CD8-positive, alpha-beta memory T cell (primary cell): ENCODE data around the gene PREPL. TPM values are rescaled to one million over a fixed set of nuclear protein-coding genes. Genes with fewer than 3 reads are reported as not detected.

ENCODE experiments used
- CTCF ChIA-PET: fragments of 350-600 bp; sonication (Branson Sonifier 250); formaldehyde crosslinking; loops from one replicate; lab custom pipeline; 2021; ENCODE audit warnings: antibody characterized with exemption; lab: Charles Lee
- POLR2A ChIA-PET: fragments of 350-600 bp; sonication (Branson Sonifier 250); formaldehyde crosslinking; loops from one replicate; lab custom pipeline; 2021; ENCODE audit warnings: antibody characterized with exemption; lab: Charles Lee
- DNase-seq, 5 donors: peaks; one replicate each; pipeline versions ENCODE4 v3.0.0 to v3.0.0-alpha.2; 2020 to 2022; ENCODE audit warnings: mixed read lengths in 1 of 5
- H3K27ac ChIP-seq: one replicate; pipeline ENCODE4 v1.7.0; 2013; ENCODE audit warnings: low read depth, mild to moderate bottlenecking, low read length, moderate library complexity
- H3K27me3 ChIP-seq: 2 replicates; pipeline ENCODE4 v1.7.0; 2013; ENCODE audit warnings: low read length, mild to moderate bottlenecking; ENCODE audit not compliant: insufficient read depth, poor library complexity, severe bottlenecking
- H3K36me3 ChIP-seq: 2 replicates; pipeline ENCODE4 v1.7.0; 2013; ENCODE audit warnings: mild to moderate bottlenecking, low read length, moderate library complexity; ENCODE audit not compliant: insufficient read depth
- H3K4me1 ChIP-seq: 2 replicates; pipeline ENCODE4 v1.7.0; 2013; ENCODE audit warnings: mild to moderate bottlenecking, low read length, moderate library complexity; ENCODE audit not compliant: insufficient read depth
- H3K4me3 ChIP-seq: 2 replicates; pipeline ENCODE4 v1.7.0; 2013; ENCODE audit warnings: mild to moderate bottlenecking, low read length
- H3K9me3 ChIP-seq: 2 replicates; pipeline ENCODE4 v1.7.0; 2013; ENCODE audit warnings: mild to moderate bottlenecking, low read length
- H3K27ac Mint-ChIP-seq, 8 donors: one replicate each; pipeline ENCODE4 v1.8.0; 2020 to 2021; ENCODE audit warnings: mixed read lengths in 8 of 8, mild to moderate bottlenecking in 6 of 8, inconsistent platforms in 3 of 8, moderate library complexity in 3 of 8
- H3K27me3 Mint-ChIP-seq, 2 donors: one replicate each; pipeline ENCODE4 v1.8.0; 2020 to 2021; ENCODE audit warnings: mixed read lengths in 2 of 2, mild to moderate bottlenecking in 1 of 2, moderate library complexity in 1 of 2
- H3K36me3 Mint-ChIP-seq, 3 donors: one replicate each; pipeline ENCODE4 v1.8.0; 2020 to 2021; ENCODE audit warnings: mixed read lengths in 3 of 3, inconsistent platforms in 1 of 3, mild to moderate bottlenecking in 1 of 3
- H3K4me1 Mint-ChIP-seq, 3 donors: one replicate each; pipeline ENCODE4 v1.8.0; 2020 to 2021; ENCODE audit warnings: mixed read lengths in 3 of 3, inconsistent platforms in 1 of 3, mild to moderate bottlenecking in 1 of 3
- H3K4me3 Mint-ChIP-seq, 7 donors: one replicate each; pipeline ENCODE4 v1.8.0; 2020 to 2021; ENCODE audit warnings: mixed read lengths in 7 of 7, mild to moderate bottlenecking in 6 of 7, moderate library complexity in 4 of 7, inconsistent platforms in 2 of 7
- H3K9me3 Mint-ChIP-seq, 5 donors: one replicate each; pipeline ENCODE4 v1.8.0; 2020 to 2022; ENCODE audit warnings: mixed read lengths in 5 of 5, mild to moderate bottlenecking in 3 of 5, moderate library complexity in 2 of 5, inconsistent platforms in 1 of 5
- polyA plus RNA-seq: library from polyadenylated mRNA; unstranded; fragments of 300-500 nt; fragmentation: Illumina TruSeq; gene quantifications from one replicate; pipeline ENCODE4 v1.2.3, GENCODE V29; 2021
- total RNA-seq, 2 experiments: library from RNA; stranded (reverse); gene quantifications; one replicate each; pipeline ENCODE4 v1.2.3, GENCODE V29; 2021

Gene PREPL
- total and polyA plus RNA-seq, 3 experiments from 2014 or later = 21.1 to 37.5 (median 37.0) TPM

GRCh38 chr2:44347526-44347925, 13.8 kb downstream of the PREPL start:
- ChIA-PET CTCF (no interaction called here), POLR2A (no interaction called here)
- Histone ChIP-seq H3K4me1 (no peaks in the 10 kb centered on the region), H3K27ac (no peak overlapping the region), H3K9me3 (no peaks in the 10 kb centered on the region), H3K4me3 (no peak overlapping the region), H3K36me3 (no peaks in the 10 kb centered on the region), H3K27me3 (no peaks in the 10 kb centered on the region)
- Mint-ChIP-seq H3K27ac (no peak overlapping the region), H3K36me3 (peaks cover 4 to 28% (median 11%) of the 10 kb centered on the region in 3 donors), H3K9me3 (no peaks in the 10 kb centered on the region), H3K4me1 (peaks cover 25 to 39% (median 33%) of the 10 kb centered on the region in 3 donors), H3K27me3 (peaks cover 0 to 1% of the 10 kb centered on the region in 2 donors), H3K4me3 (no peak overlapping the region)
- DNase-seq = no peak

GRCh38 chr2:44342854-44343253, 18.4 kb downstream of the PREPL start:
- Mint-ChIP-seq H3K4me1 (peaks cover 0 to 5% (median 3%) of the 10 kb centered on the region in 3 donors), H3K36me3 (peaks cover 5 to 52% (median 16%) of the 10 kb centered on the region in 3 donors), H3K27me3 (no peaks in the 10 kb centered on the region), H3K4me3 (no peak overlapping the region), H3K9me3 (no peaks in the 10 kb centered on the region), H3K27ac (no peak overlapping the region)
- Histone ChIP-seq H3K27ac (no peak overlapping the region), H3K27me3 (no peaks in the 10 kb centered on the region), H3K4me3 (no peak overlapping the region), H3K4me1 (no peaks in the 10 kb centered on the region), H3K36me3 (peaks cover 12% of the 10 kb centered on the region), H3K9me3 (no peaks in the 10 kb centered on the region)
- POLR2A ChIA-PET = no interaction called here
- peak in 2 of 5 donors; percentile 14 to 25 for DNase-seq
- CTCF ChIA-PET = interaction anchor here (0.6 to 1.6 kb wide), 7 partner anchors 15 to 299 kb away, joined by 3 to 7 read pairs (median 5); partner anchors contain the start of genes CAMKMT and PREPL

- CTCF ChIA-PET = no interaction called here
- Histone ChIP-seq H3K27me3 (no peaks in the 10 kb centered on the region), H3K4me3 (no peak overlapping the region), H3K4me1 (no peaks in the 10 kb centered on the region), H3K27ac (no peak overlapping the region), H3K36me3 (peaks cover 27% of the 10 kb centered on the region), H3K9me3 (no peaks in the 10 kb centered on the region)
- Mint-ChIP-seq H3K4me3 (no peak overlapping the region), H3K27ac (peak overlapping the region in 1 of 8 donors; percentile 5), H3K36me3 (peaks cover 31 to 75% (median 35%) of the 10 kb centered on the region in 3 donors), H3K9me3 (no peaks in the 10 kb centered on the region), H3K4me1 (peaks cover 14 to 19% (median 15%) of the 10 kb centered on the region in 3 donors), H3K27me3 (no peaks in the 10 kb centered on the region)
- DNase-seq = no peak
- POLR2A ChIA-PET = interaction anchor here (0.9 kb wide), 1 partner anchor 34 kb away, joined by 3 read pairs; no protein-coding TSS in a partner anchor
These were observed 25.3 kb downstream of the PREPL start for GRCh38 chr2:44335806-44336538.

GRCh38 chr2:44333994-44334393, 27.3 kb downstream of the PREPL start:
- no peak for DNase-seq
- peaks cover 30% of the 10 kb centered on the region for H3K36me3 ChIP-seq
- no peaks in the 10 kb centered on the region for H3K9me3 Mint-ChIP-seq
- H3K27me3 ChIP-seq = no peaks in the 10 kb centered on the region
- H3K4me1 Mint-ChIP-seq = peaks cover 14 to 23% (median 15%) of the 10 kb centered on the region in 3 donors
- ChIA-PET POLR2A (no interaction called here), CTCF (no interaction called here)
- no peak overlapping the region for H3K27ac Mint-ChIP-seq
- H3K36me3 Mint-ChIP-seq = peaks cover 32 to 82% (median 37%) of the 10 kb centered on the region in 3 donors
- no peak overlapping the region for H3K27ac ChIP-seq
- H3K4me1 ChIP-seq = no peaks in the 10 kb centered on the region
- no peak overlapping the region for H3K4me3 Mint-ChIP-seq
- no peaks in the 10 kb centered on the region for H3K9me3 ChIP-seq
- H3K27me3 Mint-ChIP-seq = no peaks in the 10 kb centered on the region
- no peak overlapping the region for H3K4me3 ChIP-seq

GRCh38 chr2:44330801-44331200, 30.5 kb downstream of the PREPL start:
- no peaks in the 10 kb centered on the region for H3K27me3 ChIP-seq
- H3K36me3 Mint-ChIP-seq = peaks cover 6 to 80% (median 28%) of the 10 kb centered on the region in 3 donors
- ChIA-PET CTCF (no interaction called here), POLR2A (no interaction called here)
- no peaks in the 10 kb centered on the region for H3K4me1 ChIP-seq
- H3K4me3 Mint-ChIP-seq = no peak overlapping the region
- H3K27me3 Mint-ChIP-seq = no peaks in the 10 kb centered on the region
- DNase-seq = no peak
- H3K4me3 ChIP-seq = no peak overlapping the region
- no peak overlapping the region for H3K27ac ChIP-seq
- peaks cover 21% of the 10 kb centered on the region for H3K36me3 ChIP-seq
- H3K4me1 Mint-ChIP-seq = peaks cover 4 to 9% (median 7%) of the 10 kb centered on the region in 3 donors
- H3K9me3 Mint-ChIP-seq = no peaks in the 10 kb centered on the region
- no peaks in the 10 kb centered on the region for H3K9me3 ChIP-seq
- peak overlapping the region in 5 of 8 donors; percentile 1 to 86 (median 39) for H3K27ac Mint-ChIP-seq

GRCh38 chr2:44329343-44329742, 32.0 kb downstream of the PREPL start:
- Mint-ChIP-seq H3K27me3 (no peaks in the 10 kb centered on the region), H3K27ac (no peak overlapping the region), H3K4me3 (no peak overlapping the region), H3K4me1 (peaks cover 0 to 4% (median 2%) of the 10 kb centered on the region in 3 donors), H3K36me3 (peaks cover 0 to 89% (median 30%) of the 10 kb centered on the region in 3 donors), H3K9me3 (no peaks in the 10 kb centered on the region)
- ChIA-PET POLR2A (no interaction called here), CTCF (no interaction called here)
- DNase-seq = no peak
- H3K27ac ChIP-seq = no peak overlapping the region
- no peaks in the 10 kb centered on the region for H3K27me3 ChIP-seq
- peaks cover 21% of the 10 kb centered on the region for H3K36me3 ChIP-seq
- H3K9me3 ChIP-seq = no peaks in the 10 kb centered on the region
- H3K4me3 ChIP-seq = no peak overlapping the region
- H3K4me1 ChIP-seq = no peaks in the 10 kb centered on the region

GRCh38 chr2:44328750-44329149, 32.5 kb downstream of the PREPL start:
- peaks cover 0 to 4% (median 2%) of the 10 kb centered on the region in 3 donors for H3K4me1 Mint-ChIP-seq
- H3K9me3 Mint-ChIP-seq = no peaks in the 10 kb centered on the region
- H3K9me3 ChIP-seq = no peaks in the 10 kb centered on the region
- no peak overlapping the region for H3K4me3 Mint-ChIP-seq
- no peak overlapping the region for H3K27ac ChIP-seq
- H3K27me3 Mint-ChIP-seq = no peaks in the 10 kb centered on the region
- H3K4me3 ChIP-seq = no peak overlapping the region
- ChIA-PET POLR2A (no interaction called here), CTCF (no interaction called here)
- no peak for DNase-seq
- H3K27me3 ChIP-seq = no peaks in the 10 kb centered on the region
- no peaks in the 10 kb centered on the region for H3K4me1 ChIP-seq
- peaks cover 25% of the 10 kb centered on the region for H3K36me3 ChIP-seq
- peaks cover 0 to 89% (median 30%) of the 10 kb centered on the region in 3 donors for H3K36me3 Mint-ChIP-seq
- peak overlapping the region in 1 of 8 donors; percentile 26 for H3K27ac Mint-ChIP-seq

GRCh38 chr2:44326548-44327264, 34.6 kb downstream of the PREPL start:
- no peaks in the 10 kb centered on the region for H3K9me3 ChIP-seq
- H3K4me3 Mint-ChIP-seq = no peak overlapping the region
- DNase-seq = no peak
- no peaks in the 10 kb centered on the region for H3K9me3 Mint-ChIP-seq
- POLR2A ChIA-PET = no interaction called here
- no peaks in the 10 kb centered on the region for H3K27me3 Mint-ChIP-seq
- H3K27ac ChIP-seq = no peak overlapping the region
- H3K4me3 ChIP-seq = no peak overlapping the region
- H3K27me3 ChIP-seq = no peaks in the 10 kb centered on the region
- peaks cover 33% of the 10 kb centered on the region for H3K36me3 ChIP-seq
- peaks cover 0 to 90% (median 32%) of the 10 kb centered on the region in 3 donors for H3K36me3 Mint-ChIP-seq
- peaks cover 0 to 4% (median 2%) of the 10 kb centered on the region in 3 donors for H3K4me1 Mint-ChIP-seq
- H3K4me1 ChIP-seq = no peaks in the 10 kb centered on the region
- CTCF ChIA-PET = no interaction called here
- no peak overlapping the region for H3K27ac Mint-ChIP-seq
